Fibroblast of lung (primary cell): Measurements from ENCODE around the gene KCNN3.

Experiments used
- CTCF ChIP-seq, 2 donors: IDR thresholded peaks in 1 of 2; conservative IDR thresholded peaks in 1 of 2; 1 replicate in 1 of 2; 2 replicates in 1 of 2; pipeline ENCODE4 v1.5.1; 2011 to 2012; ENCODE audit warnings: low read length in 2 of 2, control low read depth in 1 of 2, inconsistent platforms in 1 of 2, low read depth in 1 of 2, mild to moderate bottlenecking in 1 of 2
- EZH2 ChIP-seq: IDR thresholded peaks from 2 replicates; pipeline ENCODE4 v1.5.1; 2012; ENCODE audit warnings: low read length, control low read depth, mild to moderate bottlenecking; ENCODE audit errors: missing control alignments

- peak; percentile 33 to 74 for TF ChIP-seq CTCF (conservative IDR thresholded peaks at IDR 0.05 in 1 of 2, IDR thresholded peaks at IDR 0.05 in 1 of 2; ENCODE audit: low read depth in 1 of 2, low read length in 2 of 2)
- no peak for TF ChIP-seq EZH2
Observed at GRCh38 chr1:154863315-154864174, 6.5 kb downstream of the KCNN3 start.
